CD4-positive, alpha-beta T cell treated with Interleukin-6 at 100 ng/mL for 8 hours (primary cell): ENCODE data around the gene SNPH.
A peak's percentile ranks its signal among the peaks of the same experiment; 100 is the strongest.

ENCODE experiments used
- DNase-seq: peaks from one replicate; pipeline ENCODE4 v3.0.0-alpha.2; 2020; ENCODE audit warnings: mixed read lengths, low spot score

SNPH gene

GRCh38 chr20:1265226-1265915, 723 bp upstream of the SNPH start:
- no peak for DNase-seq

- no peak for DNase-seq
Observed at GRCh38 chr20:1265916-1266166, 253 bp upstream of the SNPH start.

DNA sequence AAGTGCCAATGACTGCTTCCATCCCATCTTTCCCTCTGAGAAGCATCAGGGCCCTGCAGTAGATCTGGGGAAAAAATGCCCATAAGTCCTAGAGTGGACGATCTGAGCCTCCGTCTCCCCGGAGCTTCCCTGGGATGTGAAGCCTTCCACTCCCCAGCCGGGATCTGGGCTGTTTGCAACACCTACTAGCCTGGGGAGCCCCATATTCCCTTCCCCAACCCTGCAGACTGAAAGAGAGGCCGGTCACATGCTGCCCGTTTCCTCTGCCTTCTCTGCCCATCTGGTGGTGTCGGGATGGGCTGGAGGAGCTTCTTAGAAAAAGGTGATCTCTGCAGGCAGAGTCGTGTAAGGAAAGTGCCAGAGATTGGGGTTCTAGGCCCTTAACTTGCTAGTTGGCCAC, 1.1 kb downstream of the SNPH start:
- no peak for DNase-seq

DNA sequence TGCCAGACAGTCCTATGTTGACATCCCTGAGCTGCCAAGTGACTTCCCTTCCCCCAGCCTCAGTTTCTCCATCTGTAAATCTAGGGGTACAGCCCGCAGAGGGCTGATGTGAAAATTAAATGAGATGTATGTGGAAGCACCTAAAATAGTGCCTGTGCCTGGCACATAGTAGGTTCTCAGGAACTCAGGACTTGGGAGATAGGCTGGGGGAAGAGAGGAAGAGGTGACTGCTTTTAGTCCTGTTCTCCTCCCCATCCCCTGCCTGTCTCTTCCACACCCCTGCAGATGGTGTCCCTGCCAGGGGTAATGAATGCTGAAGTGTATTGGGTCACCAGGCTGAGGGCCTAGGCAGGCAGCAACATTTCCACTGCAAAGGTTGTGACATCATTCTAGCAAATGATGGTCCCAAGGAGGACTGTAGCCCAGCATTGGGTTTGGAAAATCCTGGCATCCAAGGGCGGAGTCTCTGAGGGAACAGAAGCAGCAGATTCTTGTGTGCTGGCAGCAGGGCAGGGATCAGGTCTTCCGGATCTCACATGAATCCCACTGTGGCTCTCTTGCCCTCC, 1.8 kb downstream of the SNPH start:
- no peak for DNase-seq

GRCh38 chr20:1269235-1269634, 3.1 kb downstream of the SNPH start:
- DNase-seq = no peak

DNA sequence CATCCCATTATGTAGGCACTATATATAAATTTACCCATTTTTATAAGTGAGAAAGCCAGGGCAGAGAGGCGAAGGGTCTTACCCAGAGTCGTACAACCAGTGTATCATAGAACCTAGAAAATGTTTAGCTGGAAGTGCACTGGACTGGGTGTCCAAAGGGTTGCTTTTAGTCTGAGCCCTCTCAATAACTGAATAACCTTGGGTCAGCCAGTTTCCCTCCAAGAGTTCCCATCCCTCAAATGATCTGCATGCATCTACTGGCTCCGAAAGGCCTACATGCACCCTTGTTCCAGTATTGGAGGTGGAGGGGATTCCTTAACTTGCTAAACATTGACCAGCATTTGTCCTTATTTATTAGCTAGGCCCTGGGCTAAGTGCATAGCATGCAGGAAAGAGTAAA, 3.8 kb downstream of the SNPH start:
- DNase-seq = no peak

- no peak for DNase-seq
Observed at GRCh38 chr20:1272368-1273100, 6.4 kb downstream of the SNPH start.

GRCh38 chr20:1273366-1273765, 7.3 kb downstream of the SNPH start:
- DNase-seq = no peak

DNA sequence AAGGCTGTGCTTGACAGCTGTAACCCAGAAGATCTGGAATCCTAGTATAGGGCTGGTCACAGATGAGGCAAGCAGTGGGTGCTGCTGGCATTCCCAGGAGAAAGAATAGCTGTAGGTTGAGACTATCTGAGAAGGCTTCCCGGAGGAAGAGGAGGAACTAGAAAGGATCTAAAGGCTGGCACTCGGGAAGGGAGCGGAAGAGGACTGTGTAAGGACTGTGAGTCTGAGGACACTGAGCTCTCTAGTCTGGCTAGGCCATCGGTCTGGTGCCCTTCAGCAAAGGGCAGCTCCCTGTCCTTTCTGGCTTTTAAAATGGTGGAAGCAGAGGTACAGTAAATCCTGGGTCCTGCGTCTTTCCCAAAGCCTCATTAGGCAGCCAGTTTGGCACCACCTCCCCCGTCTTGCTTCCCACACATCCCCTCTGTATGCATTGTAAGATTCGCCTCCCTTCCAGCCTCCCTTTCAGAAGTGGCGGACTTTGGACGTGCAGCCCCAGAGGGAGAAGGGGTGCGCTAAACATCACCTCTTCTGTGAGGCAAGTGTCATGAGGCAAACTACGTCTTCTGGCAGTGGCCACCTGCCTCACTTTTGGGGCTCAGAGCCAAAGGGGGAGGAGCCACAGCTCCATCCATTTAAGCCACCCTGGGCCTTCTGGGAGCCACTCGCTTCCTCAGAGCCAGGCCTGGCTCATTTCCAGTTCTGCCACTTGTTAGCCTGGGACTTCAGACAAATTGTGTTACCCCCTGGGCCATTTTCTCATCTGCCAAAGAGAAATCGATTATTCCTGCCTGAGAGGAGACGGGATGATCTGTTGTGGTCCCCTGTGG, 8.6 kb downstream of the SNPH start:
- no peak for DNase-seq

DNA sequence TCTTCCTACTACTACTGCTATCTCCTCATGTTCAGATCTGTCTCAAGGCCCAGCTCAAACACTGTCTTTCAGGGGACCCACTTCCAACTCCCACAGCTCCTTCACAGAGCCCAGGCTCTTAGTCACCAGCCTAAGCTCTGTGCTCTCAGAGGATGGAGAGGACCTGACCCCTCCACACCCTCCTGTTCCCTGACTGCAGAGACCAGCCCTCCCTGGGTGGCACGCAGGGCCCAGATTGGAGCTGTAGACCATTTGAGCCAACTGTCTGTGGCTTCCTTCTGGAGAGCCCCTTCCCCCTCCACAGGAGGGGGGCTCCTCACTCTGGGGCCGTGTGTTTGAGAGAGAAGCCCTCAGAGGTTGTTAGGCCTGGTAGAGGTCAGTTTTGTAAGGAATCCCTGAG, 9.8 kb downstream of the SNPH start:
- no peak for DNase-seq

DNA sequence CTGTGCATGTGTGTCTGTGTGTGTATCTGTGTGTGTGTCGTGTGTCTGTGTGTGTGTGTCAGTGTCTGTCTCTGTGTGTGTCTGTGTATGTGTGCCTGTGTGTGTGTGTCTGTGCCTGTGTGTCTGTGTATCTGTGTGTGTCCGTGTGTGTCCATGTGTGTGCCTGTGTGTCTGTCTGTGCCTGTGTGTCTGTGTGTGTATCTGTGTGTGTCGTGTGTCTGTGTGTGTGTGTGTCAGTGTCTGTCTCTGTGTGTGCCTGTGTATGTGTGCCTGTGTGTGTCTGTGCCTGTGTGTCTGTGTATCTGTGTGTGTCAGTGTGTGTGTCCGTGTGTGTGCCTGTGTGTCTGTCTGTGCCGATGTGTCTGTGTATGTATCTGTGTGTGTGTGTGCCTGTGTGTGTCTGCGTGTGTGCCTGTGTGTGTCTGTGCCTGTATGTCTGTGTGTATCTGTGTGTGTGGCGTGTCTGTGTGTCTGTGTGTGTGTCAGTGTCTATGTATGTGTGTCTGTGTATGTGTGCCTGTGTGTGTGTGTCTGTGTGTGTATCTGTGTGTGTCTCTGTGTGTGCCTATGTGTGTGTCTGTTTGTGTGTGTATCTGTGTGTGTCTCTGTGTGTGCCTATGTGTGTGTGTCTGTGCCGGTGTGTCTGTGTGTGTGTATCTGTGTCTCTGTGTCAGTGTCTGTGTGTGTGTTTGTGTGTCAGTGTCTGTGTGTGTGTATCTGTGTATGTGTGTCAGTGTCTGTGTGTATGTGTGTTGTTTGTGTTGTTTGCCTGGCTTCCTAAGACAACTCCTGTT, 11.6 kb downstream of the SNPH start:
- DNase-seq = no peak

DNA sequence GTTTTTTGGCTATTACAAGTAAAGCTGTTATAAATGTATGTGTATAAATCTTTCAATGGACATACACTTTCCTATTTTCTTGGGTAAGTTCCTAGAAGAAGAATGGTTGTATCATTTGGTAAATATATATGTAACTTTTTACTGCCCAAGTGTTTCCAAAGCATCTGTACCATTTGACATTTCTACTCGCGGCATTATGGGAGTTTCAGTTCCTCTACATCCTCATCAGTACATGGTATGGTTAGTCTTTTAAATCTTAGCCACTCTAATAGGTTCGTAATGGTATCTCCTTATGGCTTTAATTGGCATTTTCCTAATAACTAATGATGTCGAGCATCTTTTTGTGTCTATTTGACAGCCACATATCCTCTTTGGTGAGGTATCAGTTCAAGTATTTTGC, 12.9 kb downstream of the SNPH start:
- DNase-seq = no peak

DNA sequence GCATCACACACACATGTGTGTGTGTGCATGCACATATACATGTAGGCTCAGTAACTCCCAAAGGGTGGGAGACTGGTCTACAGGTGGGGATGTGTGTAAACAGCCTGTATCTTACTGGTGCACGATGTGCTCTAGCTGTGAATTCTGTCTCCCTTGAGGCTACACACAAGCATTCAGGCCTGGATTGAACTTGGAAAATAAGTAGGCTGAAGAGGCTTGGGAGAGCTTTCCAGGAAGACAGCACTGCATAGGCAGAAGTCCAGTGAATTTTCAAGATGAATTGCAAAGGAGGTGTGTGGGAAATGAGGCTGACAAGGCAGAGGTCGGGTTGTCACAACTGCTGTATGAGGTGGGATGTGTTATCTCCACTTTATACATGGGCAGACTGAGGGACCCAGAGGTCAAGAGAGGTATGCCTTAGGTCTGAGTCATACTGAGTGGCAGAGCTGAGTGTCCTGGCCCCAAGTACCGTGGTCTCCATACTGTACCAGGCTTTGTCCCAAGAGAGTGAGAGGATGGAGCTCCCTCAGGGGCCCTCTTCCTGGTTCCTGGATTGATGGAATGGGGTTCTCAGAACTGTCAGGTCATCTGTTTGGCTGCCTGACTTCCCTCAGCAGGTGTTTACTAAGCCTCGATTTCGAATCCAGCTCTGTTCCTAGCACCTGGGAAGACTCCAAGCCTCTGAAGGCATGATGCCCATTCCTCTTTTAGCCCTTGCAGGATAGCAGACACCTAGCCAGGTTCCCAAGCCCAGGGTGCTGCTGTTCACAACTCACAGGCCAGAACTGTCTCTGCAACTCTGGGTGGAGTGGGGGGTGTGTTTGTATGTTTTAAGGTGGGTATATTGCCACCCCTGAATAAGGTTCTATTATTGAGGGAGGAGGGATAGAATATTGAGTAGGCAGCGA, 14.4 kb downstream of the SNPH start:
- no peak for DNase-seq

DNA sequence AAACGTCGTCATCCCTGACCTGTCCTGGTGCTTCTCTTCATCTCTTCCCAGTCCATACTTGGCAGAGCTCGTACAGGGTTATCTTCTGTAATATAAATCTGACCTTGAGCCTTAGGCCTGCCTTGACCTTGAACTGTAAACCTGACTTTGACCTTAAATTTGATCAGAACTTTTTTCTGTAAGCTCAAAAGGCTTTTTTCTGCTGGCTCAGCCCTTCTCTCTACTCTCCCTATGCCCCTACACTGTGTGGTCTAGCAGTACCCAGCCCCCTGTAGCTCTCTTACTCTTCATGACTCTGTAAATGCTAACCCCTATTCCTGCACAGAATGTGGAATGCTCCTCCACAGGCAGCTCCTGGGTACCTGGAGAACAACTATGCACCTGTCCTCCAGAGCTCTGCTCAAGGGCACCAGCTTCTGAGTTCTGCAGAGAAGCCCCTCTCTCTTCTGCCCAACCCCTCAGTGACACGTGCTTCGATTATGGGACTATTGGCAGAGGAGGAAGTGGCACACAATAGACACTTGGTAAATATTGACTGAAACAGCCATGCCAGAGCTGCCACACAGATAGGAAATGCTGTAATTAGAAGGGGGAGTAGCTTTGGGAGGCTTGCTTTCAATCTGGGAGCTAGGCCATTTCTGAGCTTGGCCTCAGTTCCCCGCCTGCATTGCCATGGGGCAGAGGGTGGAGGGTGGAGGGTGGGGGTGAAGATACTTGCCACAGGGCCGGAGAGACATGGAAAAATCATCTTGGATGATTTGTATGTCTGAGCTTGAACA, 15.4 kb downstream of the SNPH start:
- no peak for DNase-seq

- no peak for DNase-seq
Observed at GRCh38 chr20:1282966-1283365, 16.9 kb downstream of the SNPH start.

- DNase-seq = no peak
Observed at GRCh38 chr20:1283522-1284510, 17.7 kb downstream of the SNPH start.

DNA sequence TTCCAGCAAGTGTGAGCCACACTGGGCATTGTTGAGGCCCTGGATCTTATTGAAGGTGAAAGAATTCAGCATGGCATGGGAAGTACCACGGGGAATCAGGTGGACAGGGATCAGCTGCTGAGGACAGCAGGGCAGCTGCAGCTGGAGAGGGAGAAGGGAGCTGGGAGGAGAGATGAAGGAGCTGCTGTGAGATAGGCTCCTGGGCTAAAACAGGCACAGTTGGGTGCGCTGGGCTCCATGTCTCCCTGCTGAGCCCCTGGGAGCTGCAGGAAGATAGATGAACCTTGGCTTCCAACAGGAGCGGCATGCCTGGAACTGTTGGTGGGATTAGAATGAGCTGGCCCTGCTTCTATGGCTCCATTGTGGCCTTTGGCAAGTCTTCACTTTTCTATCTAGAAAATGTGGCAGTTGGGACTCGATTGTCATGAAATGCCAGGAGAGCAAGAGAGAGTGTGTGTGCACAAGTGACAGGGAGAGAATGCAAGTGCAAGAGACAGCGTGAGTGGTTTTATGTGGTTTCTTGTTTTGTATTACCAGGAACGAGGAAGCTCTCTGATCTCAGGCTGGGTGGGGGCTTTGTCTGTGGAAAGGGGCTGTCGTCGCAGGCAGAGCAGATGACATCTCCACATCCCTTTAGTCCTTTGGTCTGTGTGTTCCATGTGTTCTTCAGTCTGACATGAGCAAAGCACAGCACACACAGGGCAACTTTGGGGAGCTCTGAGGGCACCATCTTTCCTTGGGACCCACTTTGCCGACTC, 20.4 kb downstream of the SNPH start:
- peak; percentile 69 for DNase-seq

DNA sequence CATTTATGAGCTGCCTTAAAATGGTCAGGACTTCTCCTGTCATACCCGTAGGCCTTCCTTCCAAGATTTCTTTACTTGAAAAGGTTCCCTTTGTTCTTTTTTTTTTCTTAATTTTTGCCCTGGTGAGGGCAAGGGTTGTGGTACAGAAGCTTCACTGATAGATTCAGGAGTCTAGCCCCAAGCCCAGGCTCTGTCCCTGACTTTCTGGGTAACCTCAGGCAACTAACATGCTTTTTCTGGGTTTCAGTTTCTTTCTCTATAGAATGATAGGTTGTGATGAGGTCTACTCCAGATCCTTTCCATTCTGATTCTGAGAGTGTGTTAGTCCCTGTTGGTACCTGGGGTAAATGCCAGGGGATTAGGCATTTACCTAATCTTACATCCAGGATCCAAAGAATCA, 21.2 kb downstream of the SNPH start:
- DNase-seq = no peak
